NCI-H1092 (cell line): Measurements from ENCODE around the gene TSTD2.
A peak's percentile ranks its signal among the peaks of the same experiment; 100 is the strongest.

ENCODE experiments used
- DNase-seq: peaks from one replicate; lab custom pipeline; 2025; lab: John Stamatoyannopoulos, UW

The TSTD2 gene

DNA sequence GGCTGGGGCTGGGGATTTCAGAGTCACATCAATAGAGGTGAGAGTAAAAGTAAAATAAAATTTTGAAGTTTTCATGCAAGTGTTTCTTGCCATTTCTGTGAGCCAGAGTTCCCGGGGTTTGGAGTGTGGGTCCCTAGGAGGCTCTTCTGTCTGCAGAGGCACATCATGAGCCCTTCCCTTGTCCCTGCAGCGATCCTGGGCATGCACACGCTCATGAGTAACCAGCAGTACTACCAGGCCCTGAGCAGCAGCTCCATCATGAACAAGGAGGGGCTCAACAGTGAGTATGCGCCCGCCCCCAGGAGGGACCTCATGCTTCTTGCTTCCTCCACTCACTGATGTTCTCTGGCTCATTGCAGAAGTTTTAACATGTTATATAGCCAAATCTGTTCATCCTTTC, 70.6 kb downstream of the TSTD2 start:
- no peak for DNase-seq

DNA sequence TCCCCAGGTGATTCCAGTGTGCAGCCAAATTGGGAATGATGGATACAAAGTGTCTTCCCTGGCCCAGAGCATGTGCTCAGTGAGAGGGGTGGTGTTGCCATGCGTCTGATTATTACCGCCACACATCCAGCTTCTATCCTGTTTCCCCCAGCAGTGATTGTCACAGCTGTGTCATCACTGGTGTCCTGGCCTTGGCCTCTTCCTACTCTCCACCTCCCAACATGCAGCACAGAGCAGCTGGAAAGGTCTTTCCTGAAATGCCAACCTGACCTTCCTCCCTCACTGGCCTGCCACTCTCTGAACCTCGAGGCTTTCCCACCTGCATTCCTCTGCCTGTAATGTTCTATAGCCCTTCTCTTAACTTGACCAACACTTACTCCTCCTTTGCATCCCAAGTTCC, 71.7 kb downstream of the TSTD2 start:
- no peak for DNase-seq

DNA sequence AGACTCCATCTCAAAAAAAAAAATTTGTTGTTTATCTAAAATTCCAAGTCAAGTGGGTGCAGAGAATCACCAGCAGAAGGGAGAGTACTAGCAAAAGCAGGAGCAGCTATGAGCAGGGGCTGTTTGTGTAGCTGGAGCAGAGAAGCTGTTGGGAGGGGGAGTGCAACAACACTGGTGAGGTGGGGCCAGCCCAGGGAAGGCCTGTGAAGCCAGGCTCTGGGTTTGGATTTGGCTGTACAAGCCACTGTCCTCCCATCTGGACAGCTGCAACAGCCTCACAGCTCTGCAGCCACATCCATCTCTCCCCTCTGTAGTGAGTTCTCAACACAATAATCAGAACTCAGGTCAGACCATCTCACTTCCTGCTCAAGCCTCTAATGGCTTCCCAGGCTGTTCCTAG, 72.3 kb downstream of the TSTD2 start:
- DNase-seq: no peak

GRCh38 chr9:97560154-97560553, 73.0 kb downstream of the TSTD2 start:
- DNase-seq: no peak

GRCh38 chr9:97559111-97559514, 74.1 kb downstream of the TSTD2 start:
- no peak for DNase-seq

- no peak for DNase-seq
Measured at GRCh38 chr9:97558701-97559101, 74.5 kb downstream of the TSTD2 start.

GRCh38 chr9:97557606-97558095, 75.5 kb downstream of the TSTD2 start:
- peak; percentile 41 for DNase-seq

DNA sequence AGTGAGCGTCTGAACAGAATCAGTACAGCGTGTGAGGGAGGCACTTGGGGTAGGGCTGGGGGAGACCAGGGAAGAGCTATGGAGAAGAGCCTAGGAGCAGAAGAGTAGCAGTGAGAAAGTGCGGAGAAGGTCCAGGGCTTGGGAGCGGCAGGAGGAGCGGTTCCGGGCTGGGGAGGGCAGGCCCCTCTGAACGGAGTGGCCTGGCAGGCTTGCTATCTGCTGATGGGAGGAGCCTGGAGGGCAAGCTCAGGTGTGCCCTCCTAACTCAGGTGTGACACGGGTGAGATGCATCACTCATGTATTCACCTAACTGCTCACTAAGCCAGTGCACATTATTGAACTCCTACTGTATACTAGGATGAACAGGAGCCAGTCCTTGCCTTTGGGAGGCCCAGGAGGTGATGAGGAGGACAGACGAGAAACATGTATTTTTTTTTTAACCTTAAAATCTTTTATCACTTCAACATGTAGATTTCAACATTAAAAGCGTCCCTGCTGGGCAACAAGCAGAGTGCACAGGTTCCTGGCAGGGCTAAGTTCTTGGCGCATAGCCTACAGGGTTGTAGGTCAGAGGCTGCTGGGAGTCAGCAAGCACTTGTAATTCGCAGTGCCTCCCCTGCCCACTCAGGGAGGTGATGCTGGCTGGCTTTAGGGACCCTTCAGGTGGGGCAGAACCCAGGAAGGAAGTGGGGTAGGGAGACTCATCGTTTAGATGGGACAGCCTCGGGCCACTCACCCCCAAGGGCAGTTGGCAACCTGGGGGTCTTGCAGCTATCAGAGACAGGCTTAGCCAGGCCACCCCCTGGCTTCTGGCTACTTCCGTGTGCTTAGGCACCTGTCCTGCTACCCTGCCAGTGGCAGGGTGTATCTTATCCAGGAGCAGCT, 76.2 kb downstream of the TSTD2 start:
- no peak for DNase-seq

- DNase-seq: no peak
Measured at GRCh38 chr9:97556036-97556720, 77.0 kb downstream of the TSTD2 start.

- no peak for DNase-seq
Measured at GRCh38 chr9:97555164-97555563, 78.0 kb downstream of the TSTD2 start.

- no peak for DNase-seq
Measured at GRCh38 chr9:97554566-97555075, 78.5 kb downstream of the TSTD2 start.

- no peak for DNase-seq
Measured at GRCh38 chr9:97553841-97554240, 79.3 kb downstream of the TSTD2 start.

- no peak for DNase-seq
Measured at GRCh38 chr9:97553141-97553540, 80.0 kb downstream of the TSTD2 start.

GRCh38 chr9:97551308-97551707, 81.9 kb downstream of the TSTD2 start:
- no peak for DNase-seq

DNA sequence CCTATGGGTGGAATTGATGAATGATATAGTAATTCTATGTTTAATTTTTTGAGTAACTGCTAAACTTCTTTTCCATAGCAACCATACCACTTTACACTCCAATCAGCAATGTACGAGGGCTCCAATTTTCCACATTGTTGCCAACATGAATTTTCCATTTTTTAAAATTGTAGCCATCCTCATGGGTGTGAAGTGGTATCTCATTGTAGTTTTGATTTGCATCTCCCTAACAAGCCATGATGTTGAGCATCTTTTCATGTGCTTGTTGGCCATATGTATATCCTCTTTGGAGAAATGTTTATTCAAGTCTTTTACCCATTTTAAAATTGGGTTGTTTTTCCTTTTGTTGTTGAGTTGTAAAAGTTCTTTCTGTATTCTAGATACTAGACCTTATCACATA, 82.8 kb downstream of the TSTD2 start:
- no peak for DNase-seq
